HepG2 (cell line): ENCODE measurements around the gene DNAJC13. TPM values are rescaled to one million over a fixed set of nuclear protein-coding genes. Genes with fewer than 3 reads are reported as not detected.

Source experiments
- ATAC-seq: fragments of 200-7000 bp; cut with Tn5 transposase; 3 replicates; pipeline ENCODE4 v1.9.1; 2020; ENCODE audit warnings: mild to moderate bottlenecking, moderate library complexity
- BruUV-seq: library from RNA; stranded (reverse); fragments of 400-500 nt; replicated peaks from 2 replicates; lab custom pipeline; 2021; lab: Mats Ljungman, UMichigan
- CTCF ChIA-PET: fragments of 300-600 bp; formaldehyde crosslinking; extraction: SDS; loops from one replicate; lab custom pipeline; 2021; ENCODE audit warnings: low total read pairs, inconsistent platforms, low intra/inter-chr PET ratio; lab: Yijun Ruan, JAX
- POLR2A ChIA-PET: fragments of 350-600 bp; sonication (Branson Sonifier 250); formaldehyde crosslinking; loops from one replicate; lab custom pipeline; 2020; ENCODE audit warnings: antibody characterized with exemption, inconsistent platforms; lab: Yijun Ruan, JAX
- DNase-seq: peaks from one replicate; pipeline ENCODE4 v3.0.0-alpha.2; 2015; ENCODE audit warnings: low spot score
- FAIRE-seq: peaks from 3 replicates; lab custom pipeline; 2011; peaks lifted over from hg19 to GRCh38; lab: Jason Lieb, UNC
- H2AFZ ChIP-seq: one replicate; pipeline ENCODE4 v1.6.1; 2011; ENCODE audit warnings: low read length, inconsistent platforms
- H3K27ac ChIP-seq: fragments of 300-600 bp; 3 replicates; pipeline ENCODE4 v1.8.0; 2011; ENCODE audit warnings: mixed run types, mild to moderate bottlenecking, mixed read lengths, low read length, inconsistent platforms; ENCODE audit not compliant: insufficient read depth; ENCODE audit errors: extremely low read length
- H3K27me3 ChIP-seq, 2 experiments: fragments of 200-600 bp in 1 of 2; 2 replicates in 1 of 2; 3 replicates in 1 of 2; pipeline versions ENCODE4 v1.6.0 to v1.8.0; 2011; ENCODE audit warnings: low read length in 2 of 2, mild to moderate bottlenecking in 2 of 2, moderate library complexity in 2 of 2, inconsistent platforms in 1 of 2; ENCODE audit not compliant: insufficient read depth in 2 of 2, control insufficient read depth in 1 of 2
- H3K36me3 ChIP-seq, 2 experiments: fragments of 200-600 bp in 1 of 2; replicated peaks in 1 of 2; 2 replicates in 1 of 2; 3 replicates in 1 of 2; pipeline versions ENCODE4 v1.5.1 to v1.8.0; 2011; ENCODE audit warnings: low read length in 2 of 2, inconsistent platforms in 1 of 2; ENCODE audit not compliant: insufficient read depth in 2 of 2, control insufficient read depth in 1 of 2
- H3K4me1 ChIP-seq: 2 replicates; pipeline ENCODE4 v1.5.1; 2012; ENCODE audit warnings: low read length, inconsistent platforms; ENCODE audit not compliant: insufficient read depth
- H3K4me2 ChIP-seq: 2 replicates; pipeline ENCODE4 v1.6.0; 2011; ENCODE audit warnings: low read depth, low read length, inconsistent platforms
- H3K4me3 ChIP-seq, 3 experiments: fragments of 200-600 bp in 1 of 3; sonication (generic), shearing (Covaris generic) in 1 of 3; replicated peaks in 1 of 3; 2 replicates each; pipeline ENCODE4 v1.5.1; 2011 to 2016; ENCODE audit warnings: low read length in 3 of 3, inconsistent platforms in 2 of 3, low read depth in 2 of 3, mild to moderate bottlenecking in 2 of 3, control low read depth in 1 of 3, mixed read lengths in 1 of 3; ENCODE audit not compliant: insufficient read depth in 1 of 3
- H3K79me2 ChIP-seq: one replicate; pipeline ENCODE4 v1.6.1; 2011; ENCODE audit warnings: low read length, inconsistent platforms; ENCODE audit not compliant: insufficient read depth
- H3K9ac ChIP-seq: 2 replicates; pipeline ENCODE4 v1.6.0; 2011; ENCODE audit warnings: mild to moderate bottlenecking, low read depth, low read length, inconsistent platforms; ENCODE audit not compliant: insufficient read depth
- H3K9me3 ChIP-seq: 2 replicates; pipeline ENCODE4 v1.5.1; 2012; ENCODE audit warnings: mild to moderate bottlenecking, low read length
- H4K20me1 ChIP-seq: 2 replicates; pipeline ENCODE4 v1.6.0; 2011; ENCODE audit warnings: inconsistent platforms, mild to moderate bottlenecking, low read length, moderate library complexity; ENCODE audit not compliant: insufficient read depth
- CHCHD3 ChIP-seq: sonication (generic); formaldehyde crosslinking; IDR thresholded peaks from 2 replicates; pipeline ENCODE4 v1.8.0; 2022; ENCODE audit warnings: mild to moderate bottlenecking, missing genetic modification reagents, moderate library complexity
- FIP1L1 ChIP-seq: fragments of 200-400 bp; formaldehyde crosslinking; IDR thresholded peaks from 2 replicates; pipeline ENCODE4 v1.6.1; 2018; ENCODE audit warnings: low read depth, mild to moderate bottlenecking, low read length, moderate library complexity, borderline replicate concordance; ENCODE audit not compliant: insufficient read depth
- FOXC1 ChIP-seq: sonication (generic); formaldehyde crosslinking; IDR thresholded peaks from 2 replicates; pipeline ENCODE4 v1.8.0; 2022; ENCODE audit warnings: mild to moderate bottlenecking, missing genetic modification reagents, borderline replicate concordance
- NONO ChIP-seq, 2 experiments: fragments of 450-650 bp in 1 of 2; sonication (generic) in 1 of 2; formaldehyde crosslinking in 1 of 2; IDR thresholded peaks in 1 of 2; conservative IDR thresholded peaks in 1 of 2; 2 replicates each; pipeline versions ENCODE4 v1.6.1 to v1.8.0; 2017 to 2022; ENCODE audit warnings: mild to moderate bottlenecking in 1 of 2, missing genetic modification reagents in 1 of 2, moderate library complexity in 1 of 2
- NPAS2 ChIP-seq: sonication (generic); formaldehyde crosslinking; IDR thresholded peaks from 2 replicates; pipeline ENCODE4 v1.8.0; 2022; ENCODE audit warnings: mild to moderate bottlenecking, missing genetic modification reagents, borderline replicate concordance
- PTBP1 ChIP-seq: fragments of 200-400 bp; formaldehyde crosslinking; IDR thresholded peaks from 2 replicates; pipeline ENCODE4 v1.6.1; 2018; ENCODE audit warnings: low read length, low read depth; ENCODE audit not compliant: poor library complexity, severe bottlenecking
- RFX1 ChIP-seq: fragments of 450-650 bp; IDR thresholded peaks from 2 replicates; pipeline ENCODE4 v1.6.1; 2017
- ZBTB7A ChIP-seq: sonication (generic); formaldehyde crosslinking; IDR thresholded peaks from 2 replicates; pipeline ENCODE4 v1.8.0; 2022; ENCODE audit warnings: mild to moderate bottlenecking, missing genetic modification reagents
- ZNF326 ChIP-seq: sonication (generic); formaldehyde crosslinking; IDR thresholded peaks from 2 replicates; pipeline ENCODE4 v1.4.0; 2020; ENCODE audit warnings: missing genetic modification reagents, borderline replicate concordance
- ZNF570 ChIP-seq: sonication (generic); formaldehyde crosslinking; IDR thresholded peaks from 2 replicates; pipeline ENCODE4 v1.4.0; 2020; ENCODE audit warnings: mild to moderate bottlenecking, missing genetic modification reagents, borderline replicate concordance
- ZNF598 ChIP-seq: sonication (generic); formaldehyde crosslinking; IDR thresholded peaks from 2 replicates; pipeline ENCODE4 v1.5.1; 2020; ENCODE audit warnings: mild to moderate bottlenecking, missing genetic modification reagents, borderline replicate concordance
- ZNF616 ChIP-seq: sonication (generic); formaldehyde crosslinking; IDR thresholded peaks from 2 replicates; pipeline ENCODE4 v1.5.0; 2020; ENCODE audit warnings: low read depth, mild to moderate bottlenecking, missing genetic modification reagents
- WGBS: methylation state at CpG from one replicate; pipeline ENCODE4 v1.1.6; 2017; ENCODE audit warnings: low lambda C conversion rate; 5-methylcytosine and 5-hydroxymethylcytosine counted together
- in situ Hi-C: cut with HindIII; loops from 2 replicates; pipeline ENCODE4 v1.10.0; 2017; ENCODE audit warnings: low pct_unique_long_range_greater_than_20kb; ENCODE audit not compliant: extremely low pct_ligation_motif_present
- intact Hi-C: fragments of 100-400 bp; cut with micrococcal nuclease; formaldehyde crosslinking; loops from one replicate; pipeline ENCODE4 v1.10.0; 2022; ENCODE audit not compliant: unreplicated experiment
- polyA plus RNA-seq, 8 experiments: library from polyadenylated mRNA; depleted of rRNA in 3 of 8; stranded (reverse) in 7 of 8; unstranded in 1 of 8; fragments of >200 nt; fragmentation: Illumina TruSeq in 4 of 8; extraction: Trizol in 4 of 8; gene quantifications; 2 replicates each; pipeline versions ENCODE4 v1.2.1 to v1.2.3, GENCODE V29; 2011 to 2016; ENCODE audit warnings: low read depth in 4 of 8, missing spikeins in 1 of 8, mixed read lengths in 1 of 8; ENCODE audit not compliant: insufficient read depth in 1 of 8
- total RNA-seq, 5 experiments: library from RNA; depleted of rRNA; stranded (reverse); fragments of >200 nt; fragmentation: Illumina TruSeq; extraction: Trizol; gene quantifications; 2 replicates each; pipeline ENCODE4 v1.2.3, GENCODE V29; 2016; ENCODE audit warnings: low read depth in 1 of 5
- TF ChIP-seq, protein P1 (sequence below): sonication (generic); formaldehyde crosslinking; IDR thresholded peaks from 2 replicates; pipeline ENCODE4 v1.4.0; 2020; ENCODE audit warnings: mild to moderate bottlenecking, missing genetic modification reagents, borderline replicate concordance
- TF ChIP-seq, protein P2 (sequence below): sonication (generic); formaldehyde crosslinking; IDR thresholded peaks from 2 replicates; pipeline ENCODE4 v1.8.1; 2023; ENCODE audit warnings: mild to moderate bottlenecking, missing genetic modification reagents
- TF ChIP-seq, protein P3 (sequence below): sonication (generic); formaldehyde crosslinking; IDR thresholded peaks from 2 replicates; pipeline ENCODE4 v1.4.0; 2020; ENCODE audit warnings: mild to moderate bottlenecking, missing genetic modification reagents
- TF ChIP-seq, protein P4 (sequence below): sonication (generic); formaldehyde crosslinking; IDR thresholded peaks from 2 replicates; pipeline ENCODE4 v1.4.0; 2020; ENCODE audit warnings: mild to moderate bottlenecking, missing genetic modification reagents

Gene DNAJC13
- total and polyA plus RNA-seq, 2 of the 13 experiments (the other 11 are each of a cell fraction or from before 2014, with no cell fraction given) = 9.1 to 26.2 TPM

DNA sequence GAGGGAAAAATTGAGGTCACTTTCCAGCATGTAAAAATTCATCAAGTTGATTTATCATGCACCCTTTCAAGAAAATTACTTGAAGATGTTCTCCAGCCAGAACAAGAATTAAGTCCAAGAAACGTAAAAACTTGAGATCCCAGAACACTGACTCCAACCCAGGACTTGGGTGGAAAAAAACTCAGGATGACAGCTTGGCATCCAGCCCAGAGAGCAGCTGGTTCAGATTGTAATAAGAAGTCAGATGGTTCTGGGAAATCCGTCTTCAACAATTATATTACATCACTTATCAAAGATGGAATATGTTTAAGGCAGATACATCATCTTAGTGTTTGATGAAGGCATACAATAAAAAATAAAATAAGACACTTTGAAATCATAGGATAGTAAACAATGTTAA is 23.0 kb upstream of the DNAJC13 start (continued):
- TF ChIP-seq, protein P1, sequence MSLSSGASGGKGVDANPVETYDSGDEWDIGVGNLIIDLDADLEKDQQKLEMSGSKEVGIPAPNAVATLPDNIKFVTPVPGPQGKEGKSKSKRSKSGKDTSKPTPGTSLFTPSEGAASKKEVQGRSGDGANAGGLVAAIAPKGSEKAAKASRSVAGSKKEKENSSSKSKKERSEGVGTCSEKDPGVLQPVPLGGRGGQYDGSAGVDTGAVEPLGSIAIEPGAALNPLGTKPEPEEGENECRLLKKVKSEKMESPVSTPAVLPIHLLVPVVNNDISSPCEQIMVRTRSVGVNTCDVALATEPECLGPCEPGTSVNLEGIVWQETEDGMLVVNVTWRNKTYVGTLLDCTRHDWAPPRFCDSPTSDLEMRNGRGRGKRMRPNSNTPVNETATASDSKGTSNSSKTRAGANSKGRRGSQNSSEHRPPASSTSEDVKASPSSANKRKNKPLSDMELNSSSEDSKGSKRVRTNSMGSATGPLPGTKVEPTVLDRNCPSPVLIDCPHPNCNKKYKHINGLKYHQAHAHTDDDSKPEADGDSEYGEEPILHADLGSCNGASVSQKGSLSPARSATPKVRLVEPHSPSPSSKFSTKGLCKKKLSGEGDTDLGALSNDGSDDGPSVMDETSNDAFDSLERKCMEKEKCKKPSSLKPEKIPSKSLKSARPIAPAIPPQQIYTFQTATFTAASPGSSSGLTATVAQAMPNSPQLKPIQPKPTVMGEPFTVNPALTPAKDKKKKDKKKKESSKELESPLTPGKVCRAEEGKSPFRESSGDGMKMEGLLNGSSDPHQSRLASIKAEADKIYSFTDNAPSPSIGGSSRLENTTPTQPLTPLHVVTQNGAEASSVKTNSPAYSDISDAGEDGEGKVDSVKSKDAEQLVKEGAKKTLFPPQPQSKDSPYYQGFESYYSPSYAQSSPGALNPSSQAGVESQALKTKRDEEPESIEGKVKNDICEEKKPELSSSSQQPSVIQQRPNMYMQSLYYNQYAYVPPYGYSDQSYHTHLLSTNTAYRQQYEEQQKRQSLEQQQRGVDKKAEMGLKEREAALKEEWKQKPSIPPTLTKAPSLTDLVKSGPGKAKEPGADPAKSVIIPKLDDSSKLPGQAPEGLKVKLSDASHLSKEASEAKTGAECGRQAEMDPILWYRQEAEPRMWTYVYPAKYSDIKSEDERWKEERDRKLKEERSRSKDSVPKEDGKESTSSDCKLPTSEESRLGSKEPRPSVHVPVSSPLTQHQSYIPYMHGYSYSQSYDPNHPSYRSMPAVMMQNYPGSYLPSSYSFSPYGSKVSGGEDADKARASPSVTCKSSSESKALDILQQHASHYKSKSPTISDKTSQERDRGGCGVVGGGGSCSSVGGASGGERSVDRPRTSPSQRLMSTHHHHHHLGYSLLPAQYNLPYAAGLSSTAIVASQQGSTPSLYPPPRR (CRISPR knock-in tag) = no peak
- TF ChIP-seq ZBTB7A (CRISPR knock-in tag) (no peak), NPAS2 (no peak)
- TF ChIP-seq, protein P2, sequence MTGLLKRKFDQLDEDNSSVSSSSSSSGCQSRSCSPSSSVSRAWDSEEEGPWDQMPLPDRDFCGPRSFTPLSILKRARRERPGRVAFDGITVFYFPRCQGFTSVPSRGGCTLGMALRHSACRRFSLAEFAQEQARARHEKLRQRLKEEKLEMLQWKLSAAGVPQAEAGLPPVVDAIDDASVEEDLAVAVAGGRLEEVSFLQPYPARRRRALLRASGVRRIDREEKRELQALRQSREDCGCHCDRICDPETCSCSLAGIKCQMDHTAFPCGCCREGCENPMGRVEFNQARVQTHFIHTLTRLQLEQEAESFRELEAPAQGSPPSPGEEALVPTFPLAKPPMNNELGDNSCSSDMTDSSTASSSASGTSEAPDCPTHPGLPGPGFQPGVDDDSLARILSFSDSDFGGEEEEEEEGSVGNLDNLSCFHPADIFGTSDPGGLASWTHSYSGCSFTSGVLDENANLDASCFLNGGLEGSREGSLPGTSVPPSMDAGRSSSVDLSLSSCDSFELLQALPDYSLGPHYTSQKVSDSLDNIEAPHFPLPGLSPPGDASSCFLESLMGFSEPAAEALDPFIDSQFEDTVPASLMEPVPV (CRISPR knock-in tag) = no peak
- TF ChIP-seq, protein P3, sequence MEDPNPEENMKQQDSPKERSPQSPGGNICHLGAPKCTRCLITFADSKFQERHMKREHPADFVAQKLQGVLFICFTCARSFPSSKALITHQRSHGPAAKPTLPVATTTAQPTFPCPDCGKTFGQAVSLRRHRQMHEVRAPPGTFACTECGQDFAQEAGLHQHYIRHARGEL = no peak
- TF ChIP-seq, all 625 proteins: peak for 0

DNA sequence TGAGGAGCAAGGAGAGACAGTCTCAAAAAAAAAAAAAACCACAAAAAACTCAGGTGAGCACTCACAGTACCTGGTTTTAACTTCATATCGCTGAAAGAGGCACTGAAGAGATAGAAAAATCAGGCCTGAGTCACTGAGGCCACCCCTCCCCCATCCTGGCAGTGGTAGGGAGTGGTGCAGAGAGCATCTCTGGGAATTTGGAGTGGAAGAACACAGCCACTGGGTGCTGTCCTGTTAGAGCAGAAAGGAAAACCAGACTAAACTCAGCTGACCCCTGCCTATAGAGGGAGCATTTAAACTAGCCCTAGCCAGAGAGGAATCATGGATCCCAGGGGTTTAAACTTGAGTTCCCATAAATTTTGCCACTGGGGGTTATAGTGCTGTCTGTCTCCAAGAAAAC is 22.2 kb upstream of the DNAJC13 start:
- Histone ChIP-seq H3K9me3 (no peaks in the 10 kb centered on the region), H3K9ac (no peak overlapping the region), H4K20me1 (no peaks in the 10 kb centered on the region), H3K79me2 (no peaks in the 10 kb centered on the region), H2AFZ (no peak overlapping the region), H3K4me3 (no peak overlapping the region), H3K27me3 (no peaks in the 10 kb centered on the region; a peak in 2 of 5 replicates), H3K36me3 (no peaks in the 10 kb centered on the region), H3K27ac (no peak overlapping the region), H3K4me2 (no peak overlapping the region), H3K4me1 (no peaks in the 10 kb centered on the region)
- ATAC-seq = no peak
- WGBS = 0% methylated on average over 1 of the region's 1 CpG
- intact Hi-C loops = loop anchor here (5.0 kb wide), 1 partner anchor 358 kb away; the partner anchor contains the start of gene CPNE4
- in situ Hi-C loops = loop anchor here (5.0 kb wide), 2 partner anchors 43 to 138 kb away; no protein-coding TSS in a partner anchor
- FAIRE-seq = no peak
- DNase-seq = no peak
- CTCF ChIA-PET = no interaction called here
- no TSS peak for BruUV-seq
- POLR2A ChIA-PET = no interaction called here
- no peak for TF ChIP-seq CHCHD3 (CRISPR knock-in tag)
- TF ChIP-seq FOXC1 = no peak
- TF ChIP-seq ZNF570 = no peak
- TF ChIP-seq ZNF598 = no peak
- no peak for TF ChIP-seq ZNF616
- TF ChIP-seq FIP1L1 = no peak
- TF ChIP-seq, protein P4, sequence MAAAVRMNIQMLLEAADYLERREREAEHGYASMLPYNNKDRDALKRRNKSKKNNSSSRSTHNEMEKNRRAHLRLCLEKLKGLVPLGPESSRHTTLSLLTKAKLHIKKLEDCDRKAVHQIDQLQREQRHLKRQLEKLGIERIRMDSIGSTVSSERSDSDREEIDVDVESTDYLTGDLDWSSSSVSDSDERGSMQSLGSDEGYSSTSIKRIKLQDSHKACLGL = no peak
- no peak for TF ChIP-seq NONO (IDR thresholded peaks at IDR 0.05)
- no peak for TF ChIP-seq NONO (CRISPR knock-in tag; conservative IDR thresholded peaks at IDR 0.05)
- no peak for TF ChIP-seq PTBP1
- no peak for TF ChIP-seq RFX1
- no peak for TF ChIP-seq ZNF326 (CRISPR knock-in tag)
